Stimulated activated effector memory CD8-positive, alpha-beta T cell treated with anti-CD3 and anti-CD28 coated beads, Interleukin-12 subunit alpha, Interleukin-12 subunit beta, amount 100 ng/mL, for 72 hours (primary cell): ENCODE measurements around the gene ATP9A.

Experiments used
- ATAC-seq: fragments of 150-1000 bp; cut with Tn5 transposase; 2 replicates; pipeline ENCODE4 v1.10.0; 2021
- DNase-seq, 2 donors: peaks; one replicate each; pipeline ENCODE4 v3.0.0; 2021 to 2022; ENCODE audit warnings: low spot score in 2 of 2
- H3K27ac Mint-ChIP-seq: one replicate; pipeline ENCODE4 v1.8.0; 2022; ENCODE audit warnings: mild to moderate bottlenecking, mixed read lengths
- H3K36me3 Mint-ChIP-seq: one replicate; pipeline ENCODE4 v1.8.0; 2022; ENCODE audit warnings: mild to moderate bottlenecking, mixed read lengths
- H3K4me1 Mint-ChIP-seq: one replicate; pipeline ENCODE4 v1.8.0; 2022; ENCODE audit warnings: mixed read lengths
- H3K4me3 Mint-ChIP-seq: one replicate; pipeline ENCODE4 v1.8.0; 2022; ENCODE audit warnings: mild to moderate bottlenecking, mixed read lengths
- H3K9me3 Mint-ChIP-seq: one replicate; pipeline ENCODE4 v1.8.0; 2022; ENCODE audit warnings: mixed read lengths

Gene ATP9A

GRCh38 chr20:51614687-51615086 is 153.5 kb downstream of the ATP9A start:
- DNase-seq (no peak), ATAC-seq (no peak)
- Mint-ChIP-seq H3K4me3 (no peak overlapping the region), H3K9me3 (no peaks in the 10 kb centered on the region), H3K36me3 (no peaks in the 10 kb centered on the region), H3K4me1 (peaks cover 25% of the 10 kb centered on the region), H3K27ac (no peak overlapping the region)

- ATAC-seq (no peak), DNase-seq (no peak)
- peaks cover 36% of the 10 kb centered on the region for H3K4me1 Mint-ChIP-seq
- H3K9me3 Mint-ChIP-seq, result no peaks in the 10 kb centered on the region
- H3K4me3 Mint-ChIP-seq, result no peak overlapping the region
- no peak overlapping the region for H3K27ac Mint-ChIP-seq
- no peaks in the 10 kb centered on the region for H3K36me3 Mint-ChIP-seq
Measured at GRCh38 chr20:51613580-51613979, 154.6 kb downstream of the ATP9A start.

- Mint-ChIP-seq H3K4me3 (no peak overlapping the region), H3K4me1 (peaks cover 42% of the 10 kb centered on the region), H3K36me3 (no peaks in the 10 kb centered on the region), H3K27ac (no peak overlapping the region), H3K9me3 (no peaks in the 10 kb centered on the region)
- ATAC-seq (no peak), DNase-seq (no peak)
Measured at GRCh38 chr20:51612896-51613295, 155.3 kb downstream of the ATP9A start.

GRCh38 chr20:51611625-51611890 is 156.6 kb downstream of the ATP9A start:
- ATAC-seq (peak; percentile 49), DNase-seq (no peak)
- peaks cover 48% of the 10 kb centered on the region for H3K4me1 Mint-ChIP-seq
- no peak overlapping the region for H3K27ac Mint-ChIP-seq
- H3K4me3 Mint-ChIP-seq, result no peak overlapping the region
- H3K36me3 Mint-ChIP-seq, result peaks cover 6% of the 10 kb centered on the region
- no peaks in the 10 kb centered on the region for H3K9me3 Mint-ChIP-seq

- Mint-ChIP-seq H3K36me3 (peaks cover 6% of the 10 kb centered on the region), H3K4me3 (peak overlapping the region; percentile 54), H3K9me3 (no peaks in the 10 kb centered on the region), H3K4me1 (peaks cover 48% of the 10 kb centered on the region), H3K27ac (no peak overlapping the region)
- ATAC-seq (no peak), DNase-seq (no peak)
Measured at GRCh38 chr20:51610761-51611624, 157.2 kb downstream of the ATP9A start.

- Mint-ChIP-seq H3K36me3 (peaks cover 6% of the 10 kb centered on the region), H3K27ac (no peak overlapping the region), H3K4me3 (peak overlapping the region; percentile 54), H3K9me3 (no peaks in the 10 kb centered on the region), H3K4me1 (peaks cover 48% of the 10 kb centered on the region)
- DNase-seq (no peak), ATAC-seq (peak; percentile 64)
Measured at GRCh38 chr20:51610111-51610510, 158.1 kb downstream of the ATP9A start.

GRCh38 chr20:51609251-51609650 is 158.9 kb downstream of the ATP9A start:
- Mint-ChIP-seq H3K9me3 (no peaks in the 10 kb centered on the region), H3K4me1 (peaks cover 48% of the 10 kb centered on the region), H3K36me3 (peaks cover 6% of the 10 kb centered on the region), H3K27ac (no peak overlapping the region), H3K4me3 (peak overlapping the region; percentile 54)
- DNase-seq (no peak), ATAC-seq (peak; percentile 63)

GRCh38 chr20:51608061-51608460 is 160.1 kb downstream of the ATP9A start:
- DNase-seq, result no peak
- peak overlapping the region; percentile 54 for H3K4me3 Mint-ChIP-seq
- peak overlapping the region; percentile 57 for H3K27ac Mint-ChIP-seq
- peak; percentile 76 for ATAC-seq
- peaks cover 6% of the 10 kb centered on the region for H3K36me3 Mint-ChIP-seq
- H3K9me3 Mint-ChIP-seq, result no peaks in the 10 kb centered on the region
- H3K4me1 Mint-ChIP-seq, result peaks cover 48% of the 10 kb centered on the region

GRCh38 chr20:51607170-51607569 is 161.0 kb downstream of the ATP9A start:
- ATAC-seq (no peak), DNase-seq (no peak)
- H3K9me3 Mint-ChIP-seq, result no peaks in the 10 kb centered on the region
- peaks cover 45% of the 10 kb centered on the region for H3K4me1 Mint-ChIP-seq
- peak overlapping the region; percentile 54 for H3K4me3 Mint-ChIP-seq
- peaks cover 6% of the 10 kb centered on the region for H3K36me3 Mint-ChIP-seq
- H3K27ac Mint-ChIP-seq, result no peak overlapping the region

- H3K27ac Mint-ChIP-seq, result no peak overlapping the region
- ATAC-seq, result no peak
- no peak overlapping the region for H3K4me3 Mint-ChIP-seq
- peaks cover 6% of the 10 kb centered on the region for H3K36me3 Mint-ChIP-seq
- DNase-seq, result no peak
- no peaks in the 10 kb centered on the region for H3K9me3 Mint-ChIP-seq
- peaks cover 26% of the 10 kb centered on the region for H3K4me1 Mint-ChIP-seq
Measured at GRCh38 chr20:51604851-51605250, 163.3 kb downstream of the ATP9A start.

GRCh38 chr20:51602131-51602530 is 166.1 kb downstream of the ATP9A start:
- peaks cover 2% of the 10 kb centered on the region for H3K36me3 Mint-ChIP-seq
- H3K9me3 Mint-ChIP-seq, result no peaks in the 10 kb centered on the region
- H3K4me1 Mint-ChIP-seq, result peaks cover 10% of the 10 kb centered on the region
- DNase-seq (no peak), ATAC-seq (no peak)
- no peak overlapping the region for H3K27ac Mint-ChIP-seq
- no peak overlapping the region for H3K4me3 Mint-ChIP-seq

GRCh38 chr20:51600950-51601349 is 167.2 kb downstream of the ATP9A start:
- no peaks in the 10 kb centered on the region for H3K9me3 Mint-ChIP-seq
- no peak for ATAC-seq
- H3K4me3 Mint-ChIP-seq, result no peak overlapping the region
- H3K36me3 Mint-ChIP-seq, result peaks cover 7% of the 10 kb centered on the region
- DNase-seq, result no peak
- peaks cover 16% of the 10 kb centered on the region for H3K4me1 Mint-ChIP-seq
- H3K27ac Mint-ChIP-seq, result no peak overlapping the region

GRCh38 chr20:51600016-51600420 is 168.2 kb downstream of the ATP9A start:
- ATAC-seq (no peak), DNase-seq (no peak)
- Mint-ChIP-seq H3K27ac (no peak overlapping the region), H3K4me1 (peaks cover 19% of the 10 kb centered on the region), H3K36me3 (peaks cover 8% of the 10 kb centered on the region), H3K4me3 (no peak overlapping the region), H3K9me3 (no peaks in the 10 kb centered on the region)

- Mint-ChIP-seq H3K4me3 (no peak overlapping the region), H3K9me3 (no peaks in the 10 kb centered on the region), H3K27ac (no peak overlapping the region), H3K4me1 (peaks cover 33% of the 10 kb centered on the region), H3K36me3 (peaks cover 8% of the 10 kb centered on the region)
- ATAC-seq (no peak), DNase-seq (no peak)
Measured at GRCh38 chr20:51598556-51598955, 169.6 kb downstream of the ATP9A start.

GRCh38 chr20:51597389-51598231 is 170.6 kb downstream of the ATP9A start:
- peaks cover 8% of the 10 kb centered on the region for H3K36me3 Mint-ChIP-seq
- ATAC-seq (no peak), DNase-seq (no peak)
- H3K27ac Mint-ChIP-seq, result no peak overlapping the region
- H3K4me1 Mint-ChIP-seq, result peaks cover 35% of the 10 kb centered on the region
- peak overlapping the region; percentile 8 for H3K4me3 Mint-ChIP-seq
- H3K9me3 Mint-ChIP-seq, result no peaks in the 10 kb centered on the region
